NCI-H2107 treated with DMSO at 0.1 percent for 48 hours (cell line): ENCODE measurements around the gene RAD52.

Experiments
- DNase-seq: peaks from one replicate; lab custom pipeline; 2025; ENCODE audit not compliant: unreplicated experiment; lab: John Stamatoyannopoulos, UW

Gene RAD52

GRCh38 chr12:879641-880040, 69.9 kb downstream of the RAD52 start:
- no peak for DNase-seq

DNA sequence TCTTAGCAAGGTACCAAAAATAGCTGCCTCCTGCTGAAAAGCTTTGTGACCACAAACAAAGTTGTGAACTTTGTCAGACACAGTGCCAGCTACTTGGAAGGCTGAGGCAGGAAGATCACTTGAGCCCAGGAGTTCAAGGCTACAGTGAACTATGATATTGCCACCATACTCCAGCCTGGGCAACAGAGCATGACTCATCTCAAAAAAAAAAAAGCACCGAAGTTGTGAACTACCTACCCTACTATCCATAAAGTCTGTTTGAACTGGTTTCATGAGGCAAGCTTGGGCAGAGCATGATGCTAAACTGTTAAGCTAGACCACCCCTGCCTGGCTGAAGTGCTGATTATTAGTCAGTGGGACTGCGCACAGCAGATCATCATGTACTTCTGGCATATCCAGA, 75.5 kb downstream of the RAD52 start:
- no peak for DNase-seq

GRCh38 chr12:870378-870777, 79.1 kb downstream of the RAD52 start:
- no peak for DNase-seq

DNA sequence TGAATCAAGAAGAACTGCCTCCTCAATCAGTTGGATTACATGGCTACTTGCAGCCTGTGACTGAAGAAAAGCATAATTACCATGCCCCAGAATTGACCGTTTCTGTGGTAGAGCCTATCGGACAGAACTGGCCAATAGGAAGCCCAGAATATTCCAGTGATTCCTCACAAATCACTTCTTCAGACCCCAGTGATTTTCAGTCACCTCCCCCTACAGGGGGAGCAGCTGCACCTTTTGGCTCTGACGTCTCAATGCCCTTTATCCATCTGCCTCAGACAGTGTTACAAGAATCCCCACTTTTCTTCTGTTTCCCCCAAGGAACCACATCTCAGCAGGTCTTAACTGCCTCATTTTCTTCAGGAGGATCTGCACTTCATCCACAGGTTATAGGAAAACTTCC, 80.8 kb downstream of the RAD52 start:
- no peak for DNase-seq

DNA sequence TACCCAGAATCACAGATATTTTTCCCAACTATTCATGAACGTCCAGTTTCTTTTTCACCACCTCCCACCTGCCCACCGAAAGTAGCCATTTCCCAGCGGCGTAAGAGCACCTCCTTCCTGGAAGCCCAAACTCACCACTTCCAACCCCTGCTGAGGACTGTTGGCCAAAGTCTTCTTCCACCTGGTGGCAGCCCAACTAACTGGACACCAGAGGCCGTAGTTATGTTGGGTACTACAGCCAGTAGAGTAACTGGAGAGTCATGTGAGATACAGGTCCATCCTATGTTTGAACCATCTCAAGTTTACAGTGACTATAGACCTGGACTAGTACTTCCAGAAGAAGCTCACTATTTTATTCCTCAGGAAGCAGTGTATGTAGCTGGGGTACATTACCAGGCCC, 81.6 kb downstream of the RAD52 start:
- DNase-seq, result no peak

DNA sequence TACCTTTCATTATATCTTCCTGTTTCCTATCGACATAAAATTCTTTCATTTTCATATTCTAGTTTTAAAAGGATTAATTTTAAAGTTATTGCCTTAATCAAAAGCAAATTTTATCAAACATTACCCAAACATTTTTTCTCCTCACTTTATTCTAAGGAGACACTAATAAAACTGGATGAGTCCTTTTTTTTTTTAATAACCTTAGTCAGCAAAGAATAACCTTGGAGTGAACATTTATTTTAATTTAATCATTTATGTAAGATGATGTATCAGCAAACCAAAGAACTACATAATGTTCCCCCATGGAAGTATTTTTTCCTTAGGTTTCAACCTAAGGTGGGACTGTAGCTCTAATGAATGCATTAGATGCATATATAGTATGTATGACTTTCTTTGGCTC, 83.9 kb downstream of the RAD52 start:
- DNase-seq, result no peak

DNA sequence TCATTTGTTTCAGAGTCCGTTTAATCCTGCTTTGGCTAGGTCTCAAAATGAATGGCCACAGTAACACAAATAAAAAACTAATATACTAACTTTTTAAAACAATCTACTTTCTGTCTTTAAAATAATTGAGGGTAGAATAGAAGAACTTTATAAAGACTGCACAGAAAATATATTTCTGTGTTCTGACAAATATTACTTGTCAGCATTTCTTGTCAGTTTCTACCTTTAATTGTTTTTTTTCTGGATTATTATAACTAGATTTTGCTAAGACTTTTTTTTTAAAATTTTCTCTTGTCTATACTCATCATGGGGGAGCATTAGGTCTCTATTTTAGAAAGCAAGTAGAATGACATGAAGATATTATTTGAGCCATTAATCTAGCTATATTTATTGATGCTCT, 86.2 kb downstream of the RAD52 start:
- DNase-seq, result no peak

DNA sequence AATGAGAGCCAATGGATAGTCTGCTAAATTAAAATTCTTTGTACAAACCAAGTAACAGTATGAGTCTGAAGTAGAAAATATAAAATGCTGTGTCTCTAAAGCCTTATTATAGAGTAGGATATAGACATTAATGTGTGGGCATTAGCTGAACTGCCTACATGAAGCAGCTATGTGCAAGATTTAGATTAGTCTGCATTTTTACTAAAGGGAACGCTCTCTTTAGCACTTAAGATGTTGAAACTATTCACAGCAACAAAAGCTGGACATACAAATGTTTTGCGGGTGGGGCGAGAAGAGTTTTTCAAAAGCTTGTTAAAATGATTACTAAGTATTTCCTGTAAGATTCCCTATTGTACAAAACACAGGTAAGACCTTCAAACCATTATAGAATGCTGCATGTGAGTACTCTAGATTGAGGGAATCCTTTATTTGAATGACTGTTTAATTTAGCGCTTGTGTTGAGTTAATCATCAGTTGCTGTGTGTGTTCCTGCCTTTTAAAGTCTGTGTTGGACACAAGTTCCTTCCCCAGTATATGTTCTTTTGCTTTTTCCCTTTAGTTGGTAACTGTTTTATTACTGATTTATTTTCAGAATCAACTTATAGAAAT, 87.1 kb downstream of the RAD52 start:
- no peak for DNase-seq
